ENCODE measurements around the gene SLC1A2.

DNA sequence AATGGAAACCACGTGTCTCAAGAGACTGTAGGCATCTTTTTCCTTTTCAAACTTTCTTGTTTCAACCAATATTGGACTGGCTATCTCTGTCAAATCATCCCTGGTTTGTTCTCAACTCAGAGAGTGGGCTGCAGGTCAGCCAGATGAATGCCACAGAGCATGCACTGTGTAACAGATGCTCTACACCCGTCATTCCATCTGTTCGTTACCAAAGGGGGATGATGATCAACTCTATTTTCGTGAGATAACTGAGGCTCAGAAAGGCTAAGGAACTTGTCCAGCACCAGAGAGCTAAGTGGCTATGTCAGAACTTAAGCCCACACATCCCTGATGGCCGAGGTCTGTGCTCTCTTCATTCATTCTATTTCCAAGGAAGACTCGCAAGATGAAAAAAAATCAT lies 42.1 kb downstream of the SLC1A2 start:
- TF ChIP-seq, protein P1, sequence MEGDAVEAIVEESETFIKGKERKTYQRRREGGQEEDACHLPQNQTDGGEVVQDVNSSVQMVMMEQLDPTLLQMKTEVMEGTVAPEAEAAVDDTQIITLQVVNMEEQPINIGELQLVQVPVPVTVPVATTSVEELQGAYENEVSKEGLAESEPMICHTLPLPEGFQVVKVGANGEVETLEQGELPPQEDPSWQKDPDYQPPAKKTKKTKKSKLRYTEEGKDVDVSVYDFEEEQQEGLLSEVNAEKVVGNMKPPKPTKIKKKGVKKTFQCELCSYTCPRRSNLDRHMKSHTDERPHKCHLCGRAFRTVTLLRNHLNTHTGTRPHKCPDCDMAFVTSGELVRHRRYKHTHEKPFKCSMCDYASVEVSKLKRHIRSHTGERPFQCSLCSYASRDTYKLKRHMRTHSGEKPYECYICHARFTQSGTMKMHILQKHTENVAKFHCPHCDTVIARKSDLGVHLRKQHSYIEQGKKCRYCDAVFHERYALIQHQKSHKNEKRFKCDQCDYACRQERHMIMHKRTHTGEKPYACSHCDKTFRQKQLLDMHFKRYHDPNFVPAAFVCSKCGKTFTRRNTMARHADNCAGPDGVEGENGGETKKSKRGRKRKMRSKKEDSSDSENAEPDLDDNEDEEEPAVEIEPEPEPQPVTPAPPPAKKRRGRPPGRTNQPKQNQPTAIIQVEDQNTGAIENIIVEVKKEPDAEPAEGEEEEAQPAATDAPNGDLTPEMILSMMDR (IDR thresholded peaks at IDR 0.05): no peak
- TF ChIP-seq POLR2A (IDR thresholded peaks at IDR 0.05): no peak

All from lower leg skin (tissue), 3 donors.